Adrenal gland (tissue), 5 donors: ENCODE measurements around the gene SLC1A7.

Experiments
- POLR2A ChIP-seq, 2 donors: fragments of 450-650 bp; IDR thresholded peaks; one replicate each; pipeline ENCODE4 v1.6.1; 2017; ENCODE audit warnings: antibody characterized with exemption in 2 of 2, mild to moderate bottlenecking in 2 of 2, moderate library complexity in 1 of 2
- TF ChIP-seq, protein P1 (sequence below), 6 experiments: fragments of 450-650 bp in 4 of 6; fragments of 200-600 bp in 2 of 6; sonication (generic) in 1 of 6; IDR thresholded peaks; 1 replicate in 5 of 6; 2 replicates in 1 of 6; pipeline versions ENCODE4 v1.5.1 to v1.8.0; 2016 to 2021; ENCODE audit warnings: antibody characterized with exemption in 6 of 6, mild to moderate bottlenecking in 2 of 6, moderate library complexity in 1 of 6
- donor health status: DM: no; HTN: no; CAD: no.

DNA sequence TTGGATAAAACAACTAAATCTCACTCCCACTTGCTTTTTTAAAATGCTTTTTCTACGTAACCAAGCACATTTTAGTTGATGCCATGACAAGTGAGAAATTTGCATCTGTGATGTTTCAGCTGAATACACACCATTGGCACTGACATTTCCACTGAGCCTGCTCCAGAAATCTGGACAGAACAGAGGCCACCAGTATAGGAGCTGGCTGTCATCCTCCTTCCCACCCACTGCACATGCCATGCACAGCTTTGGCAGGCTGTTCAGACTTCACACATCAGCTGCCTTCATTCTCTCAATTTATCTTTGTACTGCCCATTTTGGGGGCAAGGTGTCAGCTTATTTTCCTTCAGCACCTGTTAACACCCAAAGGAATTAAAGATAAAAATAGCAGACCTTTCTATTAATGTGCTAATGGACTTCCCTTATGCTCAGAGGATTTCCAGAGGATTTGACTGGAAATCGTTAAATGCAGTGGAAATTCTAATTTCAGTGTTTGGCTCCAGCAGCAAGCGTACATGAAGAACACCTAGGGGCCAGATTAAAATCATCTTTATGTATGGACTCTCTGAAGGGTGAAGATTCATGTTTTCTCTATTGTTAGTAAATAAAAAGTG, 93.4 kb downstream of the SLC1A7 start:
- TF ChIP-seq, protein P1, sequence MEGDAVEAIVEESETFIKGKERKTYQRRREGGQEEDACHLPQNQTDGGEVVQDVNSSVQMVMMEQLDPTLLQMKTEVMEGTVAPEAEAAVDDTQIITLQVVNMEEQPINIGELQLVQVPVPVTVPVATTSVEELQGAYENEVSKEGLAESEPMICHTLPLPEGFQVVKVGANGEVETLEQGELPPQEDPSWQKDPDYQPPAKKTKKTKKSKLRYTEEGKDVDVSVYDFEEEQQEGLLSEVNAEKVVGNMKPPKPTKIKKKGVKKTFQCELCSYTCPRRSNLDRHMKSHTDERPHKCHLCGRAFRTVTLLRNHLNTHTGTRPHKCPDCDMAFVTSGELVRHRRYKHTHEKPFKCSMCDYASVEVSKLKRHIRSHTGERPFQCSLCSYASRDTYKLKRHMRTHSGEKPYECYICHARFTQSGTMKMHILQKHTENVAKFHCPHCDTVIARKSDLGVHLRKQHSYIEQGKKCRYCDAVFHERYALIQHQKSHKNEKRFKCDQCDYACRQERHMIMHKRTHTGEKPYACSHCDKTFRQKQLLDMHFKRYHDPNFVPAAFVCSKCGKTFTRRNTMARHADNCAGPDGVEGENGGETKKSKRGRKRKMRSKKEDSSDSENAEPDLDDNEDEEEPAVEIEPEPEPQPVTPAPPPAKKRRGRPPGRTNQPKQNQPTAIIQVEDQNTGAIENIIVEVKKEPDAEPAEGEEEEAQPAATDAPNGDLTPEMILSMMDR (IDR thresholded peaks at IDR 0.05) = no peak
- no peak for TF ChIP-seq POLR2A (IDR thresholded peaks at IDR 0.05)
